Sigmoid colon (tissue), 4 donors: ENCODE data around the gene ARID5A.

ENCODE experiments used
- EP300 ChIP-seq, 4 donors: sonication (generic); formaldehyde crosslinking; IDR thresholded peaks; one replicate each; pipeline ENCODE4 v1.6.1; 2017; ENCODE audit warnings: antibody characterized with exemption in 4 of 4
- POLR2A ChIP-seq, 2 donors: fragments of 450-650 bp; IDR thresholded peaks; one replicate each; pipeline ENCODE4 v1.6.1; 2016; ENCODE audit warnings: antibody characterized with exemption in 2 of 2, mild to moderate bottlenecking in 2 of 2, moderate library complexity in 2 of 2
- POLR2AphosphoS5 ChIP-seq, 4 donors: sonication (generic); formaldehyde crosslinking; IDR thresholded peaks; one replicate each; pipeline ENCODE4 v1.6.1; 2017; ENCODE audit warnings: antibody characterized with exemption in 4 of 4
- TF ChIP-seq, protein P1 (sequence below), 4 experiments: fragments of 450-650 bp in 3 of 4; fragments of 200-600 bp in 1 of 4; IDR thresholded peaks; one replicate each; pipeline ENCODE4 v1.5.1; 2016 to 2019; ENCODE audit warnings: antibody characterized with exemption in 4 of 4, mild to moderate bottlenecking in 3 of 4, moderate library complexity in 2 of 4

DNA sequence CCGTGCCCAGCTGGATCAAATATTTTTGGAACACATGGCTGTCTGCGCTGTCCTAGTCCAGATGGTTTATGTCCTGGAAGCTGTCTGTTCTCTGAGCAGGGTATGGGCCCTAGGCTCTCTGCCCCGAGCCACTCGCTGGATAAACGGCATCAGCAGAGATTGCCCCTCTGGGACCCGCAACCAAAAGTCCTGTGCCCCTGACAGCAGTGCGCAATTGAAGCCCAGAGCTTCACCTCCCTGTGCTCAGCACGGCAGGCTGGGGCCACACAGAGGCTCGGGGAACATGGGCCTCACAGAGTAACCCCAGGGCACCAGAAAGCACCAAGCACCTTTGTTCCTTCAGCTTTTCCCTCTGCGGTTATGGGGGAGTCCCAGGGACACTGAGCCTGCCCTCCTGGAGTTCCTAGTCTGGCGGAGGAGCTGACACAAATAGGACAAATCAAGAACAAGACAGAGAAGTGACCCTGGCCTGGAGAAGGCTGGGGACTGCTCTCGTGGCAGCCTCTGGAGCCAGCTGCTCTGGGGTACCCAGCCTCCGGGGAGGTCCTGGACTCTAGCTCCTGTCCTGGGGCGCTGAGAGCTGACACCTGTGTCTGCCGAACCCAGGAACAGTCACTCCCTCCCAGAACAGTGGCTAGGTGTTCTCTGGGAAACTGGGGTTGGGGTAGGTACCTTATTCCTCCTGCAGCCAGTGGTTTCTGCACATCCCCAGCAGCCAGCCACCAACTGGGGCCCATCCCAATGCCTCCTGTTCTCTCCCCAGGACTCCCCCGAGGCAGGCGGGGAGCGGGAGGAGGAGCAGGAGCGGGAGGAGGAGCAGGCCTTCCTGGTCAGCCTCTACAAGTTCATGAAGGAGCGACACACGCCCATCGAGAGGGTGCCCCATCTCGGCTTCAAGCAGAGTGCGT lies 12.3 kb downstream of the ARID5A start:
- TF ChIP-seq POLR2AphosphoS5 (IDR thresholded peaks at IDR 0.05): no peak
- TF ChIP-seq, protein P1, sequence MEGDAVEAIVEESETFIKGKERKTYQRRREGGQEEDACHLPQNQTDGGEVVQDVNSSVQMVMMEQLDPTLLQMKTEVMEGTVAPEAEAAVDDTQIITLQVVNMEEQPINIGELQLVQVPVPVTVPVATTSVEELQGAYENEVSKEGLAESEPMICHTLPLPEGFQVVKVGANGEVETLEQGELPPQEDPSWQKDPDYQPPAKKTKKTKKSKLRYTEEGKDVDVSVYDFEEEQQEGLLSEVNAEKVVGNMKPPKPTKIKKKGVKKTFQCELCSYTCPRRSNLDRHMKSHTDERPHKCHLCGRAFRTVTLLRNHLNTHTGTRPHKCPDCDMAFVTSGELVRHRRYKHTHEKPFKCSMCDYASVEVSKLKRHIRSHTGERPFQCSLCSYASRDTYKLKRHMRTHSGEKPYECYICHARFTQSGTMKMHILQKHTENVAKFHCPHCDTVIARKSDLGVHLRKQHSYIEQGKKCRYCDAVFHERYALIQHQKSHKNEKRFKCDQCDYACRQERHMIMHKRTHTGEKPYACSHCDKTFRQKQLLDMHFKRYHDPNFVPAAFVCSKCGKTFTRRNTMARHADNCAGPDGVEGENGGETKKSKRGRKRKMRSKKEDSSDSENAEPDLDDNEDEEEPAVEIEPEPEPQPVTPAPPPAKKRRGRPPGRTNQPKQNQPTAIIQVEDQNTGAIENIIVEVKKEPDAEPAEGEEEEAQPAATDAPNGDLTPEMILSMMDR (IDR thresholded peaks at IDR 0.05): no peak
- no peak for TF ChIP-seq EP300 (IDR thresholded peaks at IDR 0.05)
- TF ChIP-seq POLR2A (IDR thresholded peaks at IDR 0.05): no peak
